Measurements from ENCODE around the gene CIAO2B.

GRCh38 chr16:66972983-66973382, 38.8 kb upstream of the CIAO2B start:
- no peak for TF ChIP-seq CTCF (IDR thresholded peaks at IDR 0.05)
- no peak for TF ChIP-seq EZH2phosphoT487 (IDR thresholded peaks at IDR 0.05)
